HG02623 (cell line): ENCODE results near the gene PTPN7.
"Not testable (repeated sequence)": the region's sequence is repeated elsewhere in the genome, so short reads cannot be mapped to it uniquely, and the experiment has no call there.

Experiments
- ATAC-seq: cut with Tn5 transposase; IDR thresholded peaks from one replicate; pipeline ENCODE4 v1.9.1; 2021; ENCODE audit warnings: moderate library complexity; ENCODE audit not compliant: unreplicated experiment

The PTPN7 gene

GRCh38 chr1:202189918-202190715 lies 29.7 kb upstream of the PTPN7 start:
- ATAC-seq: no peak

GRCh38 chr1:202189001-202189790 lies 28.8 kb upstream of the PTPN7 start:
- ATAC-seq: no peak

DNA sequence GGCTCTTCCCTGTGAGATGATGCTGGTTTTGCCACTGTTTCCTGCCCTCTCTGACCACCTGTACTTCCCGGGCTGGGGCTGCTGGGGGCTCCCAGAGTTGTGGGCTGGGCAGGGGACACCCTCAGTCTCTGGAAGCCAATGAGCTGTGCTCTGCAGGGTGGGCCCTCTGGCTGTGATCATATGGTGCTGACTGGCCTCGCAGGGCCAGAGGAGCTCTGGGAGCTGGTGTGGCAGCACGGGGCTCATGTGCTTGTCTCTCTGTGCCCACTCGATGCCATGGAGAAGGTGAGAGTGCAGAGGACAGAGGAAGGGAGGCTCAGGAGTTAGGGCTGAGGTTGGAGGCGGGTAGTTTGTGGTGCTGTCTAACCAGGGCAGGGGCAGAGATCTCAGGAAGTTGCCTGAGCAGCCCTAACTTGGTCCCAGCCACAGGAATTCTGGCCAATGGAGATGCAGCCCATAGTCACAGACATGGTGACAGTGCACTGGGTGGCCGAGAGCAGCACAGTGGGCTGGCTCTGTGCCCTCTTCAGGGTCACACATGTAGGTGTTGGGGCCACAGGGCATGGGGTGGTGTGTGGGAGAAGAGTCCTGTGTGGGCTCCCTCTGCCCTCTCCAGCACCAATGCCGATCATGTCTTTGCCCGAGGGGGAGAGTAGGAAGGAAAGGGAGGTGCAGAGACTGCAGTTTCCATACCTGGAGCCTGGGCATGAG lies 27.4 kb upstream of the PTPN7 start:
- ATAC-seq: no peak

- no peak for ATAC-seq
Observed at GRCh38 chr1:202187041-202187671, 26.8 kb upstream of the PTPN7 start.

- no peak for ATAC-seq
Observed at GRCh38 chr1:202186327-202186726, 25.9 kb upstream of the PTPN7 start.

DNA sequence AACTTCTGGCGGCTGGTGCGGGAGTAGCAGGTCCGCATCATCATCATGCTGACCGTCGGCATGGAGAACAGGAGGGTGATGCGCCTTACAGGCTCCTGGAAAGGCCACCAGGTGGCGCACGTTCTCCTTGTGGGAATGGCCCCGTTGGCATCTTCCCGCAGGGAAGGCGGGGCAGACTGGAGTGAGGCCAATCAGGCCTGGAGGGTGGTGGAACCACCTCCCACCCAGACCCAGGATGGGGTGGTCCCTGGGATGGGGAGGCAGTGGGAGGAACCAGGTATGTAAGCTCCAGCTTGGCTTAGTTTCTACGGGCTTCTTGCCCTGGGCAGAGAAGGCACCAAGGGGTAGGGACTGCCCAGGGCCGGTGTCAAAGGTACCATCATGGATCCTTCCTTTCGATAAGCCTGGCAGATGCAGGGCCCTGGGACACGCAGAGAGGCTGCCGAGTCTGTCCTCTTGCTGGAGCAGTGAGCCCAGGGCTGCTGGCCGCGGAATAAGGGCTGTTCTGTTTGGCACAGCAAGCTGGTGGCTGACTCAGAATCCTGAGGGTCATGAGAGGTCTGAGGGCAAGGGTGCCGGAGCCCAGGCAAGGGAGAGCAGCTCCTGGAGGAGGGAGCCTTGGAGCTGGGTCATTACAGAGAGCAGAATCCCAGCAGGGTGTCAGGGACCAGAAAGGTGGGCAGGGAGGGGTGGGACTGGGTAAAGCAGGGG lies 24.5 kb upstream of the PTPN7 start:
- ATAC-seq: no peak

DNA sequence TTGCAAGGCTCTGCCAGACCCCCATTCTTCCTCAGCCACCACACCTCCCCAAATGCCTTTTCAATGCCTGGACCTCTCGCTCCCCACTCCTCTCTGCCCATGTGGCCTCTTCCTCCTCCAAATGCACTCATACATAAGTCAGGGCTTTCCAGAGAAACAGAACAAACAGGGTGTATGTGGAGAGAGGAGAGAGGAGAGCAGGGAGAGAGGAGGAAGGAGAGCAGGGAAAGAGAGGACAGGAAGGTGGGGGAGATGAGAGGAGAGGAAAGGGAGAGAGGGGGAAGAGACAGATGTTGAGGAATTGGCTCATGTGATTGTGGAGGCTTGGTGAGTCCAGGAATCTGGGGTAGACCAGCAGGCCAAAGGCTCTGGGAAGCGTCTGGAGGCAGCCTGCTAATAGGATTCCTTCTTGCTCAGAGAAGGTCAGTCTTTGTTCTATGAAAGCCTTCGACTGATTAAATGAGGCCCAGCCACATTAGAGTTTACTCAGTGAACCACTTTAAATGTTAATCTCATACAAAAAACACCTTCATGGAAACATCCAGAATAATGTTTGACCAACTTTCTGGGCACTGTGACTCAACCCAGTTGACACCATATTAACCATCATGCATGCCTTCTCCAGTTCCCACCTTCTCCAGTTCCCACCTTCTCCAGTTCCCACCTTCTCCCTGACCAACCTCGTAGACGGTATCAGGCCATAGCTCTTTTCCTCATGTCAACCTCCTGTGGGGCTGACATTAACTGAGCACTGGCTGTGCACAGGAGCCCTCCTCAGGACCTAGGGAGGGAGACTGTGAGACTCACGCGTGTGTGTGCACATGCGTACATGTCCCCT lies 21.9 kb upstream of the PTPN7 start:
- ATAC-seq: no peak

- no peak for ATAC-seq
Observed at GRCh38 chr1:202181586-202181985, 21.2 kb upstream of the PTPN7 start.

GRCh38 chr1:202180751-202181139 lies 20.3 kb upstream of the PTPN7 start:
- ATAC-seq: not testable (repeated sequence)

DNA sequence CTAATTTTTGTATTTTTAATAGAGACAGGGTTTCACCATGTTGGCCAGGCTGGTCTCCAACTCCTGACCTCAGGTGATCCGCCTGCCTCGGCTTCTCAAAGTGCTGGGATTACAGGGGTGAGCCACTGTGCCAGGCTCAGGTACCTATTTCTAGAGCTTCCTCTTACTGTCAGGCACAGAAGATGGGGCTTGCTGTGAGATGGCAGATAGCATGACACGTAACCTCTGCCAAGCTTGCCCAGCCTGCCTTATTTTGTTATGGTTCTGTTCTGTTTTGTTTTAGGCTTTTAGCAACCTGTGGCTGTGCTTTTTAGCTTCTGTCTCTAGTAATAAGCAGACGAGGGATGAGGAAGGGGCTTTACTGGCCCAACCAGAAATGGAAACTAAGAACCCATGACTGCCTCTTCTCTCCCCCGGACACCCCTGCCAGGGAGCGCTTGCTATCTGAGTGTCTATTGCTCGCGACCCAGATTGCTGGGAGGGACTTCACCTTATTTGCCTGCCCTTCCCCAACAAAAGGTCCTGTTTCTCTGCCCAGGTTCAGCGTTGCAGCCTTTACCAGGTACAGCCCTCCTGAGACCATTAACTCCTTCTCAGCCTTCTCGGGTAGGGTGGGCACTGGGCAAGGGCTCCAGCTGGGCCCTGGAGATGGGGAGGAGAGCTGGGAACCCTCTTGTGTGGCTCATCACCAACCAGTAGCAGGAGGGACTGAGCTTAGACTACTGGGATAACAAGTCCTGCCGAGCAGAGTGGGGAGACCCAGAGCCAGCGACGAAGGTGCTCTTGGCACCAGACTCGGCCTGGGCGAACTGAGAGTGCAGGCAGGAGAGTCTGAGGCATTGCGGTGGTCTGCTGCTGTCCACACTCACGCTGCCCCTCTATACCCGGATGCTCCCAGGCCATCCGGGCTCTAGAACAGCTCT lies 19.7 kb upstream of the PTPN7 start:
- ATAC-seq: no peak

GRCh38 chr1:202176949-202177927 lies 16.8 kb upstream of the PTPN7 start:
- no peak for ATAC-seq

DNA sequence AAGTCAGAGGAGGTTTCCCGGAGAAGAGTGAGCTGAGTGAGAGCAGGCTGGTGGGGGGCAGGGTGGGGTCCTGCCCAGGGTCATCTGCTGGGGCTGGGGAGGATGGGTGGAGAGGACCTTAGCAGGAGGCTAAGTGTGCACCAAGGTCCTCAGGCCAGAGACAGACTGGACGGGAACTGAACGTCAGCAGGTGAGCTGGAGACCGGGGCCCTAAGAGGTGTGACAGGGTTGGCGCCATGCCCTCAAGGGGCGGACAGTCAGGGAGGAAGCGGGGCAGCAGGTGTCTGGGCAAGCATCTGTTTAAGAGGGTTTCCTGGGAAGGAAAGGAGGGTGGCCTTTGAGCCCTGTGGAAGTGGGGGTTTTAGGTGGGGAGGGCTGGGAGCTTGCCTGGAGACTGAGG lies 13.6 kb upstream of the PTPN7 start:
- ATAC-seq: no peak

DNA sequence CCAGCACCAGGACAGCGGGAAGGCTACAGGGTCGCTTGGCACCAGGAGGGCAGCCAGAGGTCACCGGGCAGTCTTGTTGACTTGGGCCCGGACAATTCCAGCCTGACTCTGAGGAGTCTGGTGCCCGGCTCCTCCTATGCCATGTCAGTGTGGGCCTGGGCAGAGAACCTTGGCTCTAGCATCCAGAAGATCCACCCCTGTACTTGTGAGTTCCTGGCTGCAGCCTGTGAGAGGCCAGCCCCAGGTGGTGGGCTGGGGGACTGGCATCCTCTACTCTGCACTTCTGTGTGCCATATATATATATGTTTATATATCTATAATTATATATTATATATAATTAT lies 11.6 kb upstream of the PTPN7 start:
- no peak for ATAC-seq

DNA sequence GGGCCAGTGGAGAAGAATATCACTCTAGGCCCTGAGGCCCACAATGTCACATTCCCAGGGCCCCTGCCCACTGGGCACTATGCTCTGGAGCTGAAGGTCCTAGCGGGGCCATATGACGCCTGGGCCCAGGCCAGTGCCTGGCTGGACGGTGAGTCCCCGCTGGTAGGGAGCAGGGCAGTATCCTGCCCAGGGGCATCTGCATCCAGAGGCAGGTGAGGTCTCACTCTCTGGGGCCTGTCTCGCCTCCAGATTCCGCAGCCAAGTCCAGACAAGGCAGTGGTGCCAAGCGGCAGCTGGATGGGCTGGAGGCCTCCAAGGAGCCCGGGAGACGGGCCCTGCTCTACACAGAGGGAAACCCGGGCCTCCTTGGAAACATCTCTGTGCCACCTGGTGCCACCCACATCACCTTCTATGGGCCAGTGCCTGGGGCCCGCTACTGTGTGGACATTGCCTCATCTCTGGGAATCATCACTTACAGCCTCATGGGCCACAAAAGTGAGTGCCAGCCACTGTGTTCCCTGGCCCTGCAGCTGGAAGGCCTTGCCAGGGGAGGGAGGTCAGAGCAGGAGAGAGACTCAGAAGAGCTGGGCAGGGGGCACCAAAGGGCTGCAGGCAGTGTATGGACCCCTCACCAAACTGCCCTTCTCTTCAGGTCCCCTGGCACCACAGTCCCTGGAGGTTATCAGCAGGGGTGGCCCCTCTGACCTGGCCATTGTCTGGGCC lies 11.1 kb upstream of the PTPN7 start:
- no peak for ATAC-seq

DNA sequence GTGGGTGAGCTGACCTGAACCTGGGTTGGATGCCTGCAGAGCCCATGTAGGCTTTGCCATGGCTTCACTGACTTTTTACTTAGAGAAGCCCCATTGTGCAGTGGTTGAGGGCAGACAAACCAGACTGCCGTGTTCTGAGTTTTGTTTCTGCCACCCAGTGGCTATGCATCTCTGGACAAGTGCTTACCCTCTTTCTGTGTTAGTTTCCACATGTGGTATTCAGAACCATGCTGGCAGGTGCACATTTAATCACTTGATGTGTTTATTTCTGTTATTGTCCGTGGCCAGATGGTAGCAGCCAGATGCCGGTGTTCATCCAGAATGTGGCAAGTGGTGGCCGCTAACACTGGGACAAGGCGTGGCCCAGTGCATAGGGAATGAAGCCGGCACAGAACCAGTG lies 10.3 kb upstream of the PTPN7 start:
- no peak for ATAC-seq

GRCh38 chr1:202168861-202169260 lies 8.5 kb upstream of the PTPN7 start:
- no peak for ATAC-seq
